GM18508 (cell line): Measurements from ENCODE around the gene TRIM34.
A peak's percentile ranks its signal among the peaks of the same experiment; 100 is the strongest.
"Not testable (repeated sequence)": the region's sequence is repeated elsewhere in the genome, so short reads cannot be mapped to it uniquely, and the experiment has no call there.

Source experiments
- ATAC-seq: cut with Tn5 transposase; IDR thresholded peaks from one replicate; pipeline ENCODE4 v1.9.1; 2021; ENCODE audit warnings: moderate number of reproducible peaks; ENCODE audit not compliant: insufficient read depth, unreplicated experiment

Gene TRIM34

GRCh38 chr11:5683620-5684019 is 58.8 kb downstream of the TRIM34 start:
- not testable (repeated sequence) for ATAC-seq

- ATAC-seq: peak; percentile 19
These were observed 59.3 kb downstream of the TRIM34 start for GRCh38 chr11:5684036-5684645.

- ATAC-seq: peak; percentile 51
These were observed 60.0 kb downstream of the TRIM34 start, which contains the start of gene TRIM5 for GRCh38 chr11:5684646-5685362. TRIM5 (minus strand) TSS chr11:5685074; CDS start chr11:5680177, 4,897 bp downstream.

GRCh38 chr11:5686426-5686825 is 61.6 kb downstream of the TRIM34 start:
- ATAC-seq: no peak

- ATAC-seq: no peak
These were observed 63.7 kb downstream of the TRIM34 start for GRCh38 chr11:5688482-5688881.

DNA sequence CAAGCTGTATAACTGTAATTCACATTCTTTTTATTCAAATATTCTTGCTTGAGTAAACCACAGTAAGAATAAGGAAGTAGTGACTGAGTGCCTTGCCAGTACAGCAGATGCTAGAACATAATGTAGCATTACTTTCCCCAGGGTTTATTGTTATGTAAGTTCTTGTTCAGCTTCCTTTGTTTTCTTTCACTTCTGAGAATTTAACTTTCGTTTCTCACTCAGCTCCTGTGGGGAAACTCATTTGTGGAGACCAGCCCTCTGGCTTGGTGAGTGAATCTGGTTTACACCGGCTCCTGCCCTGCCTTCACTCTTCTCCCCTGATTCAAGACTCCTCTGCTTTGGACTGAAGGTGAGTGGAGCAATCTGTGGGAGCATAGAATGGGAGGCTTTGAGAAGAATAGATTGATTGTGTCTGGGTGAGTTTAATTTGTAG is 64.8 kb downstream of the TRIM34 start, which contains the start of gene TRIM22:
Gene TRIM22 (plus strand): TSS at position 240 of the 433 bp plus-strand sequence. CDS start 6,443 bp downstream, outside the sequence.
- ATAC-seq: peak; percentile 63

GRCh38 chr11:5690216-5690615 is 65.4 kb downstream of the TRIM34 start:
- no peak for ATAC-seq

- no peak for ATAC-seq
These were observed 65.9 kb downstream of the TRIM34 start for GRCh38 chr11:5690736-5691135.

DNA sequence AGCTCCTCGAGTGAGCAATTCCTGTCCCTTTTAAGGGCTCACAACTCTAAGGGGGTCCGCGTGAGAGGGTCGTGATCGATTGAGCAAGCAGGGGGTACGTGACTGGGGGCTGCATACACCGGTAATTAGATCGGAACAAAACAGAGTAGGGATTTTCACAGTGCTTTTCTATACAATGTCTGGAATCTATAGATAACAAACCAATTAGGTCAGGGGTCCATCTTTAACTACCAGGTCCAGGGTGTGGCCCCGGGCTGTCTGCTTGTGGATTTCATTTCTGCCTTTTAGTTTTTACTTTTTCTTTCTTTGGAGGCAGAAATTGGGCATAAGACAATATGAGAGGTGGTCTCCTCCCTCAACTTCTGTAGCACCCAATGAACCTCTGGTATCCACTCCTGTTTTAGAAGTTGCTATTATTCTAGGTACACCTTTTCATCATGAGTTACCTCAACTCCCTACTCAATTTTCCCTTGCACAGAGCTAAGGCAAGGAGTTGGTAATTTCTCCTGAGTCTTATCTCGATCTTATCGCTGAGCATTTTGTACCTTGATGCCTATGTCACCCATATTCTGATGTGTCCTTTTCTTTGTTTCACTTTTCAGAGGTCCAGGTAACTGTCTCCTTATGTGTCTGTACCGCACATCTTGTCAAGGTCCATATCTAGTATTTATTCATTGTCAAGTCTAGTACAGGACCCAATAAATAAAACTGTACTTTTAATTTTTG is 66.6 kb downstream of the TRIM34 start:
- not testable (repeated sequence) for ATAC-seq

DNA sequence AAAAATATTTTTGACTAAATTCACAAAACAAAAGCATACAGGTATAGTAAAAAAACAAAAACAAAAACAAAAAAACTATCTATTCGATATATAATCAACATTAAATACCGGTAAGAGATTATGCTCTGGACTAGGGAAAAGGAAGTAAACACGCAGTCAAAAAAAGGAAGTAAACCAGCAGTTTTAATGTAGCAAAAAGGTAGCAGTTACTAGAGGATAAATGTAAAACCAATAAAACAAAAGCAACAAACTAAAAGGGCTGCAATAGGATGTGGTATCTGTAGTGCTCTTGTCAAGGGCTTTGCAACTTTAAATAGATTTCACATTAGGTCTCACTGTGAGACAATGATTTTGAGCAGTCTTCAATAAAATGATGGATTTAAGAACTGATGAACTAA is 67.2 kb downstream of the TRIM34 start:
- ATAC-seq: no peak
